Activated CD4-positive, alpha-beta T cell treated with anti-CD3 and anti-CD28 coated beads, Interleukin-2, amount 10 ng/mL, durations not matched to agents 7 days and 5 days (primary cell): ENCODE measurements around the gene UBIAD1. TPM values are rescaled to one million over a fixed set of nuclear protein-coding genes. Genes with fewer than 3 reads are reported as not detected.

ENCODE experiments used
- total RNA-seq, 2 experiments: library from RNA; stranded (reverse); gene quantifications; one replicate each; pipeline ENCODE4 v1.2.3, GENCODE V29; 2021

Gene UBIAD1
- total RNA-seq, 2 experiments from 2014 or later, result 53.7 to 59.1 TPM

Other genes starting within 250 kb of the UBIAD1 start
- gene MASP2, start 226.0 kb upstream of the UBIAD1 start, total RNA-seq, result not detected
- 10 to 100 TPM; 88.1 to 93.8 TPM for gene SRM, start 213.2 kb upstream of the UBIAD1 start, total RNA-seq
- gene EXOSC10, start 173.3 kb upstream of the UBIAD1 start, total RNA-seq, result 10 to 100 TPM; 82.5 to 87.4 TPM
- not detected for gene ANGPTL7, start 83.8 kb upstream of the UBIAD1 start, total RNA-seq
- 10 to 100 TPM; 49.2 to 57.2 TPM for gene MTOR, start 10.6 kb upstream of the UBIAD1 start, total RNA-seq
- gene DISP3, start 206.0 kb downstream of the UBIAD1 start, total RNA-seq, result under 1 TPM; 0.92 TPM